Fibroblast of lung (primary cell): ENCODE data around the gene STIM1.

Source experiments
- CTCF ChIP-seq, 2 donors: IDR thresholded peaks in 1 of 2; conservative IDR thresholded peaks in 1 of 2; 1 replicate in 1 of 2; 2 replicates in 1 of 2; pipeline ENCODE4 v1.5.1; 2011 to 2012; ENCODE audit warnings: low read length in 2 of 2, control low read depth in 1 of 2, inconsistent platforms in 1 of 2, low read depth in 1 of 2, mild to moderate bottlenecking in 1 of 2
- EZH2 ChIP-seq: IDR thresholded peaks from 2 replicates; pipeline ENCODE4 v1.5.1; 2012; ENCODE audit warnings: low read length, control low read depth, mild to moderate bottlenecking; ENCODE audit errors: missing control alignments

GRCh38 chr11:4083198-4083597, 227.7 kb downstream of the STIM1 start:
- TF ChIP-seq CTCF (conservative IDR thresholded peaks at IDR 0.05 in 1 of 2, IDR thresholded peaks at IDR 0.05 in 1 of 2; ENCODE audit: low read depth in 1 of 2, low read length in 2 of 2) = no peak
- TF ChIP-seq EZH2 = no peak
